Vagina (tissue), 2 donors: Measurements from ENCODE around the gene HK3. TPM values are rescaled to one million over a fixed set of nuclear protein-coding genes. Genes with fewer than 3 reads are reported as not detected.

ENCODE experiments used
- DNase-seq, 2 donors: peaks; one replicate each; pipeline ENCODE4 v3.0.0-alpha.2; 2017; ENCODE audit errors: extremely low spot score in 2 of 2
- H3K27ac ChIP-seq: fragments of 200-600 bp; sonication (generic); one replicate; pipeline ENCODE4 v1.5.1; 2019
- H3K27me3 ChIP-seq: fragments of 200-600 bp; sonication (generic); one replicate; pipeline ENCODE4 v1.5.1; 2019
- H3K36me3 ChIP-seq, 2 donors: fragments of 200-600 bp; sonication (generic); one replicate each; pipeline ENCODE4 v1.5.1; 2017 to 2019
- H3K4me1 ChIP-seq: fragments of 200-600 bp; sonication (generic); one replicate; pipeline ENCODE4 v1.5.1; 2019
- H3K4me3 ChIP-seq, 2 donors: fragments of 200-600 bp; sonication (generic); 1 replicate in 1 of 2; 2 replicates in 1 of 2; pipeline ENCODE4 v1.5.1; 2016 to 2019
- H3K9me3 ChIP-seq: fragments of 200-600 bp; sonication (generic); one replicate; pipeline ENCODE4 v1.5.1; 2019
- CTCF ChIP-seq, 3 experiments: fragments of 450-650 bp in 2 of 3; fragments of 200-600 bp in 1 of 3; sonication (generic) in 1 of 3; IDR thresholded peaks; one replicate each; pipeline ENCODE4 v1.5.1; 2017 to 2019; ENCODE audit warnings: antibody characterized with exemption in 3 of 3, mild to moderate bottlenecking in 2 of 3, moderate library complexity in 2 of 3
- POLR2A ChIP-seq, 2 donors: fragments of 450-650 bp; IDR thresholded peaks; one replicate each; pipeline ENCODE4 v1.6.1; 2017; ENCODE audit warnings: antibody characterized with exemption in 2 of 2, mild to moderate bottlenecking in 2 of 2, moderate library complexity in 2 of 2
- POLR2AphosphoS5 ChIP-seq, 2 donors: sonication (generic); formaldehyde crosslinking; IDR thresholded peaks; one replicate each; pipeline ENCODE4 v1.9.0; 2017; ENCODE audit warnings: antibody characterized with exemption in 2 of 2, mild to moderate bottlenecking in 2 of 2, low read depth in 1 of 2; ENCODE audit not compliant: insufficient read depth in 1 of 2
- intact Hi-C: fragments of 100-400 bp; cut with DNase I; formaldehyde crosslinking; loops from one replicate; pipeline ENCODE4 v1.15.1; 2023
- total RNA-seq: library from RNA; depleted of rRNA; stranded (reverse); fragments of >200 nt; gene quantifications from one replicate; pipeline ENCODE4 v1.2.3, GENCODE V29; 2016

The HK3 gene
- total RNA-seq, 1 donor from 2014 or later: 7.4 TPM

DNA sequence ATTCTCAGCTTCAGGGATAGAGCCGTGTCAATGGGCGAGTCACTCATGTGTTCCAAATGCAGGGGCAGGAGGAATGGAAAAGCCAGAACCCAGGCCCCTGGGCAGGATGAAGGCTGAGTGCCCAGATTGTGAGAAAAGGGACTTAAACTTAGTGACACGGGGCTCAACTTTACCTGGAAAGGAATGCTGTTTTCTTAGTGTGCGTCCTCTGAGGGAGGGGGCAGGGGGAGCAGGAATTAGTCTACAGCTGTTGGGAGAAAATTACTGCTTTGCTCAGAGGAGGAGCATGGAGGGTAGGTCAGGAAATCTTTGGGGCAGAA, 14.6 kb downstream of the HK3 start:
- DNase-seq: no peak
- no peaks in the 10 kb centered on the region for H3K9me3 ChIP-seq
- TF ChIP-seq POLR2A (IDR thresholded peaks at IDR 0.05) (no peak), POLR2AphosphoS5 (IDR thresholded peaks at IDR 0.05; ENCODE audit: insufficient read depth in 1 of 2, low read depth in 1 of 2) (no peak), CTCF (IDR thresholded peaks at IDR 0.05) (no peak)
- intact Hi-C loops: no loop called here
- H3K27ac ChIP-seq: no peak overlapping the region
- no peaks in the 10 kb centered on the region for H3K27me3 ChIP-seq
- H3K36me3 ChIP-seq: no peaks in the 10 kb centered on the region
- no peaks in the 10 kb centered on the region for H3K4me1 ChIP-seq
- no peak overlapping the region for H3K4me3 ChIP-seq

GRCh38 chr5:176883700-176884570, 15.2 kb downstream of the HK3 start:
- intact Hi-C loops: no loop called here
- H3K4me3 ChIP-seq: no peak overlapping the region
- H3K4me1 ChIP-seq: no peaks in the 10 kb centered on the region
- H3K9me3 ChIP-seq: no peaks in the 10 kb centered on the region
- H3K36me3 ChIP-seq: no peaks in the 10 kb centered on the region
- TF ChIP-seq POLR2AphosphoS5 (IDR thresholded peaks at IDR 0.05; ENCODE audit: insufficient read depth in 1 of 2, low read depth in 1 of 2) (no peak), POLR2A (IDR thresholded peaks at IDR 0.05) (no peak), CTCF (IDR thresholded peaks at IDR 0.05) (no peak)
- H3K27ac ChIP-seq: no peak overlapping the region
- H3K27me3 ChIP-seq: no peaks in the 10 kb centered on the region
- DNase-seq: no peak

- Histone ChIP-seq H3K36me3 (no peaks in the 10 kb centered on the region), H3K27me3 (no peaks in the 10 kb centered on the region), H3K4me1 (no peaks in the 10 kb centered on the region), H3K4me3 (no peak overlapping the region), H3K27ac (no peak overlapping the region), H3K9me3 (no peaks in the 10 kb centered on the region)
- intact Hi-C loops: no loop called here
- no peak for TF ChIP-seq POLR2AphosphoS5 (IDR thresholded peaks at IDR 0.05; ENCODE audit: insufficient read depth in 1 of 2, low read depth in 1 of 2)
- TF ChIP-seq CTCF (IDR thresholded peaks at IDR 0.05): no peak
- TF ChIP-seq POLR2A (IDR thresholded peaks at IDR 0.05): no peak
- no peak for DNase-seq
Measured at GRCh38 chr5:176882567-176882903, 16.6 kb downstream of the HK3 start.

DNA sequence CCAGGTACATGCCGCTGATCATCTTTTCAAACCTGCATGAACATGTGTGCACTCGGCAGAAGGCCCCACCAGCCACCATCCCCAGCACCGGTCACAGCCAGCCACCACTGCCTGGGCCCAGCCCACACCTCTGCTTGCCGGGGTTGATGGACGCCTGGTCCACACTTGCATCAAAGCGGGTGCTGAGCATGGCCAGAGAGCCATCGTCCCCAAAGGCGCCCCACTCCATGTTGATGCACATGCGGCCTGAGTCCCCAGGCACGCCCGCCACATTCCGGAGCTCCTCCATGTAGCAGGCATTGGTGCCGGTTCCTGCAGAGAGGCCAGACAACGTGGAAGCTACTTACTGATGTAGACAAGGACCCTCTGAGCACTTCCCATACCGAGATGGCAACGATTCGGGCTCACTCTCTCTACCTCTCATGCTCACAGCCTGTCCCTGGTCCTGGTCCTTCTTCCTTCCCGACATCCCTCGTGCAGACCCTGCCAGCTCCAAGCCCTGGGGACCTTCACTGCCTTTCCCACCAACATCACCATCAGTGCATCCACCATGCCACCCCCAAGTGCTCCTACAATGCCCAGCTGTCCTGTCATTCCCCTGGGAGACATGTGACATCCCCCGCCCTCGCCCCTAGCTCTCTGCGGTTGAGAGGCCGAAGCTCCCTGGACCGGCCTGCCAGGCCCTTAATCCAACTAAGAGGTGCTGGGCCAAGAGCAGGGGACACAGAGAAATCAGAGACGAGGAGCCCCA, 17.2 kb downstream of the HK3 start:
- Histone ChIP-seq H3K4me1 (no peaks in the 10 kb centered on the region), H3K9me3 (no peaks in the 10 kb centered on the region), H3K27ac (no peak overlapping the region), H3K4me3 (no peak overlapping the region), H3K36me3 (no peaks in the 10 kb centered on the region), H3K27me3 (no peaks in the 10 kb centered on the region)
- no peak for DNase-seq
- no peak for TF ChIP-seq POLR2A (IDR thresholded peaks at IDR 0.05)
- TF ChIP-seq CTCF (IDR thresholded peaks at IDR 0.05): no peak
- no peak for TF ChIP-seq POLR2AphosphoS5 (IDR thresholded peaks at IDR 0.05; ENCODE audit: insufficient read depth in 1 of 2, low read depth in 1 of 2)
- intact Hi-C loops: no loop called here
